SW480 (cell line): ENCODE data around the gene INTS6L.
A peak's percentile ranks its signal among the peaks of the same experiment; 100 is the strongest.

Experiments used
- DNase-seq: peaks from one replicate; pipeline ENCODE4 v3.0.0-alpha.2; 2016; ENCODE audit warnings: low spot score

Gene INTS6L

GRCh38 chrX:135520553-135521404 lies at the start of gene INTS6L:
Gene INTS6L, plus strand, starts transcription at chrX:135520660. Its CDS starts 333 bp downstream, at chrX:135520993.
- DNase-seq, result peak; percentile 82

GRCh38 chrX:135476378-135476777 lies 44.1 kb upstream of the INTS6L start:
- DNase-seq, result no peak

GRCh38 chrX:135477576-135477975 lies 42.9 kb upstream of the INTS6L start:
- peak; percentile 64 for DNase-seq

GRCh38 chrX:135480076-135480475 lies 40.4 kb upstream of the INTS6L start:
- DNase-seq, result peak; percentile 2

- no peak for DNase-seq
Measured at GRCh38 chrX:135481696-135482179, 38.7 kb upstream of the INTS6L start.

- peak; percentile 46 for DNase-seq
Measured at GRCh38 chrX:135484641-135485289, 35.7 kb upstream of the INTS6L start.

GRCh38 chrX:135489542-135489941 lies 30.9 kb upstream of the INTS6L start:
- no peak for DNase-seq

GRCh38 chrX:135490979-135491514 lies 29.4 kb upstream of the INTS6L start:
- DNase-seq, result no peak

GRCh38 chrX:135494453-135494852 lies 26.0 kb upstream of the INTS6L start:
- DNase-seq, result no peak

- no peak for DNase-seq
Measured at GRCh38 chrX:135497736-135498135, 22.7 kb upstream of the INTS6L start.

GRCh38 chrX:135498236-135498635 lies 22.2 kb upstream of the INTS6L start:
- DNase-seq, result no peak

- DNase-seq, result no peak
Measured at GRCh38 chrX:135505351-135505750, 15.1 kb upstream of the INTS6L start.

- no peak for DNase-seq
Measured at GRCh38 chrX:135509885-135510284, 10.6 kb upstream of the INTS6L start.

- DNase-seq, result no peak
Measured at GRCh38 chrX:135512508-135513129, 7.8 kb upstream of the INTS6L start.

GRCh38 chrX:135513130-135513515 lies 7.3 kb upstream of the INTS6L start:
- DNase-seq, result no peak

GRCh38 chrX:135516376-135516775 lies 4.1 kb upstream of the INTS6L start:
- no peak for DNase-seq

- DNase-seq, result no peak
Measured at GRCh38 chrX:135518161-135518560, 2.3 kb upstream of the INTS6L start.

GRCh38 chrX:135520022-135520552 lies 373 bp upstream of the INTS6L start:
- no peak for DNase-seq

- peak; percentile 90 for DNase-seq
Measured at GRCh38 chrX:135521405-135522131, 1.1 kb downstream of the INTS6L start.

- DNase-seq, result no peak
Measured at GRCh38 chrX:135522132-135522530, 1.7 kb downstream of the INTS6L start.

- DNase-seq, result no peak
Measured at GRCh38 chrX:135522878-135523693, 2.6 kb downstream of the INTS6L start.
